ENCODE measurements around the gene LOXHD1.

The LOXHD1 gene

GRCh38 chr18:46657115-46657955 lies at the start of gene LOXHD1:
TSS of gene LOXHD1 (minus strand) at chr18:46657220. CDS start at chr18:46657033, 187 bp downstream.
- no peak for DNase-seq (ENCODE audit: low read depth in 2 of 2)

GRCh38 chr18:46705521-46705920 lies 48.5 kb upstream of the LOXHD1 start:
- no peak for DNase-seq (ENCODE audit: low read depth in 2 of 2)

- DNase-seq (ENCODE audit: low read depth in 2 of 2) = no peak
Measured at GRCh38 chr18:46704816-46705215, 47.8 kb upstream of the LOXHD1 start.

- no peak for DNase-seq (ENCODE audit: low read depth in 2 of 2)
Measured at GRCh38 chr18:46704189-46704588, 47.2 kb upstream of the LOXHD1 start.

- DNase-seq (ENCODE audit: low read depth in 2 of 2) = no peak
Measured at GRCh38 chr18:46702471-46702870, 45.5 kb upstream of the LOXHD1 start.

GRCh38 chr18:46700066-46700824 lies 43.2 kb upstream of the LOXHD1 start:
- no peak for DNase-seq (ENCODE audit: low read depth in 2 of 2)

- no peak for DNase-seq (ENCODE audit: low read depth in 2 of 2)
Measured at GRCh38 chr18:46696702-46697101, 39.7 kb upstream of the LOXHD1 start.

GRCh38 chr18:46696268-46696667 lies 39.2 kb upstream of the LOXHD1 start:
- DNase-seq (ENCODE audit: low read depth in 2 of 2) = no peak

GRCh38 chr18:46693996-46694395 lies 37.0 kb upstream of the LOXHD1 start:
- DNase-seq (ENCODE audit: low read depth in 2 of 2) = no peak

GRCh38 chr18:46688853-46689525 lies 32.0 kb upstream of the LOXHD1 start:
- DNase-seq (ENCODE audit: low read depth in 2 of 2) = no peak

- no peak for DNase-seq (ENCODE audit: low read depth in 2 of 2)
Measured at GRCh38 chr18:46686186-46686585, 29.2 kb upstream of the LOXHD1 start.

GRCh38 chr18:46683252-46683651 lies 26.2 kb upstream of the LOXHD1 start:
- no peak for DNase-seq (ENCODE audit: low read depth in 2 of 2)

GRCh38 chr18:46680784-46681695 lies 24.0 kb upstream of the LOXHD1 start:
- no peak for DNase-seq (ENCODE audit: low read depth in 2 of 2)

- no peak for DNase-seq (ENCODE audit: low read depth in 2 of 2)
Measured at GRCh38 chr18:46679846-46680598, 23.0 kb upstream of the LOXHD1 start.

GRCh38 chr18:46678785-46679399 lies 21.9 kb upstream of the LOXHD1 start:
- DNase-seq (ENCODE audit: low read depth in 2 of 2) = no peak

GRCh38 chr18:46678041-46678440 lies 21.0 kb upstream of the LOXHD1 start:
- no peak for DNase-seq (ENCODE audit: low read depth in 2 of 2)

- no peak for DNase-seq (ENCODE audit: low read depth in 2 of 2)
Measured at GRCh38 chr18:46677611-46678010, 20.6 kb upstream of the LOXHD1 start.

- no peak for DNase-seq (ENCODE audit: low read depth in 2 of 2)
Measured at GRCh38 chr18:46676182-46676835, 19.3 kb upstream of the LOXHD1 start.

- no peak for DNase-seq (ENCODE audit: low read depth in 2 of 2)
Measured at GRCh38 chr18:46675112-46675511, 18.1 kb upstream of the LOXHD1 start.
